ENCODE data around the gene CPLX4.

GRCh38 chr18:59359576-59359952 lies 41.1 kb upstream of the CPLX4 start:
- no peak for TF ChIP-seq POLR2A (IDR thresholded peaks at IDR 0.05; ENCODE audit: low read depth, low read length)
- TF ChIP-seq GATA2 (IDR thresholded peaks at IDR 0.05; ENCODE audit: insufficient read depth, insufficient read length, low read depth, low read length), result no peak
